ENCODE results near the gene PAXX.
"Not testable (repeated sequence)": the region's sequence is repeated elsewhere in the genome, so short reads cannot be mapped to it uniquely, and the experiment has no call there.

Gene PAXX

GRCh38 chr9:137020771-137021567 is 28.7 kb downstream of the PAXX start:
- no peak for DNase-seq

GRCh38 chr9:137021568-137021978 is 29.4 kb downstream of the PAXX start:
- DNase-seq, result no peak

- peak; percentile 79 for DNase-seq
These were observed 29.9 kb downstream of the PAXX start for GRCh38 chr9:137021979-137022661.

GRCh38 chr9:137022662-137023008 is 30.4 kb downstream of the PAXX start:
- no peak for DNase-seq

- no peak for DNase-seq
These were observed 30.9 kb downstream of the PAXX start for GRCh38 chr9:137023157-137023556.

GRCh38 chr9:137023583-137023991 is 31.4 kb downstream of the PAXX start:
- DNase-seq, result no peak

- no peak for DNase-seq
These were observed 33.3 kb downstream of the PAXX start for GRCh38 chr9:137025517-137025966.

- no peak for DNase-seq
These were observed 34.2 kb downstream of the PAXX start for GRCh38 chr9:137026384-137026783.

- DNase-seq, result no peak
These were observed 34.6 kb downstream of the PAXX start for GRCh38 chr9:137026828-137027227.

GRCh38 chr9:137027369-137028262 is 35.4 kb downstream of the PAXX start, which contains the start of gene ABCA2:
TSS of gene ABCA2 (minus strand) at chr9:137028237. CDS start at chr9:137028140, 97 bp downstream.
- no peak for DNase-seq

GRCh38 chr9:137028263-137029057 is 36.2 kb downstream of the PAXX start:
- peak; percentile 15 for DNase-seq

GRCh38 chr9:137029058-137029936 is 37.1 kb downstream of the PAXX start:
- peak; percentile 49 for DNase-seq

GRCh38 chr9:137030006-137030405 is 37.8 kb downstream of the PAXX start:
- DNase-seq, result no peak

- no peak for DNase-seq
These were observed 38.6 kb downstream of the PAXX start for GRCh38 chr9:137030538-137031527.

- no peak for DNase-seq
These were observed 39.9 kb downstream of the PAXX start, which contains the start of gene FUT7 for GRCh38 chr9:137031904-137032640. TSS of gene FUT7 (minus strand) at chr9:137032088. CDS start at chr9:137031991, 97 bp downstream.

- DNase-seq, result no peak
These were observed 40.6 kb downstream of the PAXX start for GRCh38 chr9:137032858-137033257.

- not testable (repeated sequence) for DNase-seq
These were observed 41.3 kb downstream of the PAXX start for GRCh38 chr9:137033481-137033880.

GRCh38 chr9:137034039-137034708 is 42.0 kb downstream of the PAXX start:
- DNase-seq, result no peak
